DMS 273 treated with DMSO at 0.1 percent for 48 hours (cell line): ENCODE measurements around the gene VTCN1.
"Not testable (repeated sequence)": the region's sequence is repeated elsewhere in the genome, so short reads cannot be mapped to it uniquely, and the experiment has no call there.

Experiments
- DNase-seq: peaks from one replicate; lab custom pipeline; 2025; lab: John Stamatoyannopoulos, UW

Gene VTCN1

GRCh38 chr1:117210831-117211261, at the start of gene VTCN1:
TSS of gene VTCN1 (minus strand) at chr1:117210927. CDS start at chr1:117210855, 72 bp downstream.
- DNase-seq: no peak

GRCh38 chr1:117258791-117259190, 48.1 kb upstream of the VTCN1 start:
- DNase-seq: no peak

- not testable (repeated sequence) for DNase-seq
These were observed 47.3 kb upstream of the VTCN1 start for GRCh38 chr1:117258075-117258474.

GRCh38 chr1:117257291-117257690, 46.6 kb upstream of the VTCN1 start:
- DNase-seq: no peak

GRCh38 chr1:117250061-117250606, 39.4 kb upstream of the VTCN1 start:
- DNase-seq: no peak

GRCh38 chr1:117244971-117245370, 34.2 kb upstream of the VTCN1 start:
- DNase-seq: no peak

GRCh38 chr1:117244306-117244705, 33.6 kb upstream of the VTCN1 start:
- no peak for DNase-seq

GRCh38 chr1:117241512-117241911, 30.8 kb upstream of the VTCN1 start:
- DNase-seq: no peak

GRCh38 chr1:117240547-117240946, 29.8 kb upstream of the VTCN1 start:
- no peak for DNase-seq

GRCh38 chr1:117239467-117239866, 28.7 kb upstream of the VTCN1 start:
- no peak for DNase-seq

GRCh38 chr1:117237726-117238381, 27.1 kb upstream of the VTCN1 start:
- no peak for DNase-seq

GRCh38 chr1:117235863-117236465, 25.2 kb upstream of the VTCN1 start:
- DNase-seq: no peak

- no peak for DNase-seq
These were observed 21.8 kb upstream of the VTCN1 start for GRCh38 chr1:117232531-117232930.

GRCh38 chr1:117231748-117232373, 21.1 kb upstream of the VTCN1 start:
- no peak for DNase-seq

GRCh38 chr1:117231312-117231711, 20.6 kb upstream of the VTCN1 start:
- no peak for DNase-seq

GRCh38 chr1:117229217-117229616, 18.5 kb upstream of the VTCN1 start:
- DNase-seq: no peak

GRCh38 chr1:117225931-117226330, 15.2 kb upstream of the VTCN1 start:
- DNase-seq: no peak

GRCh38 chr1:117216718-117217117, 6.0 kb upstream of the VTCN1 start:
- DNase-seq: peak; percentile 40

- DNase-seq: peak; percentile 7
These were observed 5.2 kb upstream of the VTCN1 start for GRCh38 chr1:117215733-117216462.

- DNase-seq: no peak
These were observed 4.3 kb upstream of the VTCN1 start for GRCh38 chr1:117215019-117215418.

- DNase-seq: no peak
These were observed 2.3 kb upstream of the VTCN1 start for GRCh38 chr1:117213046-117213445.

- no peak for DNase-seq
These were observed 341 bp downstream of the VTCN1 start for GRCh38 chr1:117210386-117210785.
